Measurements from ENCODE around the gene FOXB1. TPM values are rescaled to one million over a fixed set of nuclear protein-coding genes. Genes with fewer than 3 reads are reported as not detected.
A peak's percentile ranks its signal among the peaks of the same experiment; 100 is the strongest.

Gene FOXB1
- polyA plus RNA-seq, 1 donor (not counting 4 experiments of a cell fraction or from before 2014, with no cell fraction given) = not detected

DNA sequence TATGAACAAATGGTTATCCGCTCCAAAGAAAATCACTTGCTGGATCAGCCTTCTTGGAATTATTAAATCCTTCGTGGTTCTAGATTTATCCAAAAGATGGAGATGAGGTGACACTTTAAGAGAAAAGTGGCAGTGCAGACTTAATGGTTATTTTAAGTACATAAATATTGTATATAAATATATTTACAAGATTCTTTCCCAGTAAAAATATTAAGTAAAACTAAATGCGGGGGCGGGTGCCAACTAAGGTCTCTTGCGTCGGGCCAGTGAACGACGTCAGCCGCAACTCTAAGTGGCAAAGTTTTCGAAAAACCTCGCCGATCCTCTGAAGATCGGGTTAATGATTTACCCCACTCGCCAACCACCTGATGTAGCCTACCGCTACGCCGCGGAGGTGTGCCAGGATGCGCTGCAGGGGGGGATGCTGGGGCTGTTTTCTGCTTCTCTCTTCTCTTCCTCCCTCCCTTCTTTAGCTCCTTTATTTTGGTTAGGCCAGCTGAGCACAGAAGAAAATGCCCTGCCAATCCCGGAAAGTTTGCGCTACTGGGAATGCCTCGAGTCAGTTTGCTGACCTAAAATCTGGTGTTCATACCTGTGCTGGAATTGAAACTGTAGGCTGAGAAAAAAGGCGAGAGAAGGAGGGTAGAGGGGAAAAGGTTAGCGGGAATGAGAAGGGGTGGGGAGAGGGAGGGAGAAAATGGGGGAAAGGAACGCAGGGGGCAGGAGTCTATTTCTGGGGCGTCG lies 7.6 kb upstream of the FOXB1 start:
- Histone ChIP-seq H3K4me2 (ENCODE audit: control insufficient read depth, extremely low read depth, insufficient read depth, low read depth, low read length) (peak overlapping the region; percentile 60), H3K9ac (ENCODE audit: control insufficient read depth, extremely low read depth, insufficient read depth, low read length) (no peak overlapping the region)
- dilution Hi-C loops (cut with MboI; ENCODE audit: extremely low pct_ligation_motif_present, low sequenced_read_pairs) = no loop called here

DNA sequence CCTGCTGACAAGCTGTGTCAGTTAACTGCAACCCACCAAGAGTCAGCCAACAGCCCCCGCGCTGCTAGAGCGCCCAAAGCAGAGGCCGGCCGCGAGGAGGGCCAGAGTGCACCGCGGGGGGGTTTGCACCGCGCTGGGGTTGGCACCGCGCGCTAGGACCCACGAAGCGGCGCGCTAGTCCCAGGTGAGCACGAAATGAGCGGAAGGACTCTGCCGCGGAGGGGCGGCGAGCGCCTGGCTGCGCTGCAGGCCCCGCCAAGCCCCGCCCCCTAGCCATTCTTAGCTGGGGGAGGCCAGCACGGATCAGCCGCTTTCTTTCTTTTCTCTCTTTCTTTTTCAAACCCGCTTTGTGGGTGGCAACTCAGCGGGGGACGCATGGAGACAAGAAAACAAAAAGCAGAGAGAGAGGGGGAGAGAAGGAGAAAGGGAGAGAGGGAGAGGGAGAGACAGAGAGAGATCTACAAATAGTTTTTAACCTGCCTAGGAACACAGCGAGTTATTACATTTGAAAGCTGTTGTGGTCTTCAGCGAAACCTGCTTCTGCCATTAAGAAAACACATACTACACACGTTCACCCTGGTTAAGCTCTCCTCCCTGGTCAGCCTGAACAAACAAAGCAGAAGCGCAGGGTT lies 6.9 kb upstream of the FOXB1 start:
- peaks cover 100% of the 10 kb centered on the region for H3K27me3 ChIP-seq (ENCODE audit: control insufficient read depth, extremely low read depth, insufficient read depth, low read length)
- dilution Hi-C loops (cut with MboI; ENCODE audit: extremely low pct_ligation_motif_present, low sequenced_read_pairs) = no loop called here
- TF ChIP-seq, protein P1, sequence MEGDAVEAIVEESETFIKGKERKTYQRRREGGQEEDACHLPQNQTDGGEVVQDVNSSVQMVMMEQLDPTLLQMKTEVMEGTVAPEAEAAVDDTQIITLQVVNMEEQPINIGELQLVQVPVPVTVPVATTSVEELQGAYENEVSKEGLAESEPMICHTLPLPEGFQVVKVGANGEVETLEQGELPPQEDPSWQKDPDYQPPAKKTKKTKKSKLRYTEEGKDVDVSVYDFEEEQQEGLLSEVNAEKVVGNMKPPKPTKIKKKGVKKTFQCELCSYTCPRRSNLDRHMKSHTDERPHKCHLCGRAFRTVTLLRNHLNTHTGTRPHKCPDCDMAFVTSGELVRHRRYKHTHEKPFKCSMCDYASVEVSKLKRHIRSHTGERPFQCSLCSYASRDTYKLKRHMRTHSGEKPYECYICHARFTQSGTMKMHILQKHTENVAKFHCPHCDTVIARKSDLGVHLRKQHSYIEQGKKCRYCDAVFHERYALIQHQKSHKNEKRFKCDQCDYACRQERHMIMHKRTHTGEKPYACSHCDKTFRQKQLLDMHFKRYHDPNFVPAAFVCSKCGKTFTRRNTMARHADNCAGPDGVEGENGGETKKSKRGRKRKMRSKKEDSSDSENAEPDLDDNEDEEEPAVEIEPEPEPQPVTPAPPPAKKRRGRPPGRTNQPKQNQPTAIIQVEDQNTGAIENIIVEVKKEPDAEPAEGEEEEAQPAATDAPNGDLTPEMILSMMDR (optimal IDR thresholded peaks at IDR 0.05 in 1 of 3, IDR thresholded peaks at IDR 0.05 in 1 of 3, conservative IDR thresholded peaks at IDR 0.05 in 1 of 3; ENCODE audit: extremely low read depth in 1 of 3, insufficient read depth in 2 of 3, low read length in 3 of 3) = peak in 1 of 3 experiments; percentile 71
- peak; percentile 17 for TF ChIP-seq EZH2 (IDR thresholded peaks at IDR 0.05; ENCODE audit: low read length)
- DNase-seq (ENCODE audit: low read depth, low spot score) = no peak
- H3K4me2 ChIP-seq (ENCODE audit: control insufficient read depth, extremely low read depth, insufficient read depth, low read depth, low read length) = peak overlapping the region; percentile 60
- H3K9me1 ChIP-seq (ENCODE audit: control insufficient read depth, extremely low read depth, insufficient read depth, low read length) = no peaks in the 10 kb centered on the region
- no peak for FAIRE-seq
- no peak overlapping the region for H3K27ac ChIP-seq (ENCODE audit: control insufficient read depth, insufficient read depth, low read length)
- H3K4me1 ChIP-seq (ENCODE audit: control insufficient read depth, extremely low read depth, insufficient read depth, low read length) = peaks cover 3% of the 10 kb centered on the region
- H3K4me3 ChIP-seq (ENCODE audit: control insufficient read depth in 2 of 3, extremely low read depth in 1 of 3, insufficient read depth in 2 of 3, low read depth in 1 of 3, low read length in 3 of 3) = peak overlapping the region in 1 of 3 experiments; percentile 18
- peaks cover 11% of the 10 kb centered on the region for H4K20me1 ChIP-seq (ENCODE audit: control insufficient read depth, extremely low read depth, insufficient read depth, low read length)
- no peaks in the 10 kb centered on the region for H3K79me2 ChIP-seq (ENCODE audit: control insufficient read depth, insufficient read depth, low read length)
- no peaks in the 10 kb centered on the region for H3K9me3 ChIP-seq (ENCODE audit: control insufficient read depth, low read depth, low read length)
- H3K9ac ChIP-seq (ENCODE audit: control insufficient read depth, extremely low read depth, insufficient read depth, low read length) = no peak overlapping the region
- no peaks in the 10 kb centered on the region for H3K36me3 ChIP-seq (ENCODE audit: control insufficient read depth in 2 of 2, extremely low read depth in 1 of 2, insufficient read depth in 2 of 2, low read length in 2 of 2)
- H2AFZ ChIP-seq (ENCODE audit: control insufficient read depth, low read length) = no peak overlapping the region

More for the DNA sequence above, 7.6 kb upstream of the FOXB1 start:
- Histone ChIP-seq H3K4me3 (ENCODE audit: control insufficient read depth in 2 of 3, extremely low read depth in 1 of 3, insufficient read depth in 2 of 3, low read depth in 1 of 3, low read length in 3 of 3) (no peak overlapping the region), H3K79me2 (ENCODE audit: control insufficient read depth, insufficient read depth, low read length) (no peaks in the 10 kb centered on the region), H3K36me3 (ENCODE audit: control insufficient read depth in 2 of 2, extremely low read depth in 1 of 2, insufficient read depth in 2 of 2, low read length in 2 of 2) (no peaks in the 10 kb centered on the region), H3K27ac (ENCODE audit: control insufficient read depth, insufficient read depth, low read length) (no peak overlapping the region), H3K9me1 (ENCODE audit: control insufficient read depth, extremely low read depth, insufficient read depth, low read length) (no peaks in the 10 kb centered on the region), H3K4me1 (ENCODE audit: control insufficient read depth, extremely low read depth, insufficient read depth, low read length) (peaks cover 3% of the 10 kb centered on the region), H3K27me3 (ENCODE audit: control insufficient read depth, extremely low read depth, insufficient read depth, low read length) (peaks cover 100% of the 10 kb centered on the region), H4K20me1 (ENCODE audit: control insufficient read depth, extremely low read depth, insufficient read depth, low read length) (peaks cover 9% of the 10 kb centered on the region), H3K9me3 (ENCODE audit: control insufficient read depth, low read depth, low read length) (no peaks in the 10 kb centered on the region), H2AFZ (ENCODE audit: control insufficient read depth, low read length) (no peak overlapping the region)
- FAIRE-seq = no peak
- peak; percentile 37 for TF ChIP-seq EZH2 (IDR thresholded peaks at IDR 0.05; ENCODE audit: low read length)
- TF ChIP-seq, protein P1 (optimal IDR thresholded peaks at IDR 0.05 in 1 of 3, IDR thresholded peaks at IDR 0.05 in 1 of 3, conservative IDR thresholded peaks at IDR 0.05 in 1 of 3; ENCODE audit: extremely low read depth in 1 of 3, insufficient read depth in 2 of 3, low read length in 3 of 3) = no peak
- no peak for DNase-seq (ENCODE audit: low read depth, low spot score)

Data from keratinocyte (primary cell).